Gastrocnemius medialis (tissue), 4 donors: ENCODE results near the gene TMEM169.

Experiments used
- CTCF ChIP-seq, 5 experiments: fragments of 450-650 bp in 3 of 5; fragments of 200-600 bp in 2 of 5; sonication (generic) in 2 of 5; IDR thresholded peaks in 4 of 5; conservative IDR thresholded peaks in 1 of 5; 1 replicate in 4 of 5; 2 replicates in 1 of 5; pipeline ENCODE4 v1.5.1; 2016 to 2019; ENCODE audit warnings: antibody characterized with exemption in 5 of 5, mild to moderate bottlenecking in 3 of 5, moderate library complexity in 3 of 5
- POLR2A ChIP-seq, 2 donors: fragments of 450-650 bp; IDR thresholded peaks; one replicate each; pipeline ENCODE4 v1.6.1; 2017; ENCODE audit warnings: antibody characterized with exemption in 2 of 2, mild to moderate bottlenecking in 2 of 2, moderate library complexity in 2 of 2

- TF ChIP-seq POLR2A (IDR thresholded peaks at IDR 0.05) (no peak), CTCF (IDR thresholded peaks at IDR 0.05 in 4 of 5, conservative IDR thresholded peaks at IDR 0.05 in 1 of 5) (no peak)
Measured at GRCh38 chr2:216104691-216105090, 23.0 kb downstream of the TMEM169 start.
